ENCODE results near the gene CCNJL. TPM values are rescaled to one million over a fixed set of nuclear protein-coding genes. Genes with fewer than 3 reads are reported as not detected.

CCNJL gene
- total RNA-seq, 4 donors from 2014 or later = under 0.01 to 5.8 (median 2.6) TPM; not detected in 1

DNA sequence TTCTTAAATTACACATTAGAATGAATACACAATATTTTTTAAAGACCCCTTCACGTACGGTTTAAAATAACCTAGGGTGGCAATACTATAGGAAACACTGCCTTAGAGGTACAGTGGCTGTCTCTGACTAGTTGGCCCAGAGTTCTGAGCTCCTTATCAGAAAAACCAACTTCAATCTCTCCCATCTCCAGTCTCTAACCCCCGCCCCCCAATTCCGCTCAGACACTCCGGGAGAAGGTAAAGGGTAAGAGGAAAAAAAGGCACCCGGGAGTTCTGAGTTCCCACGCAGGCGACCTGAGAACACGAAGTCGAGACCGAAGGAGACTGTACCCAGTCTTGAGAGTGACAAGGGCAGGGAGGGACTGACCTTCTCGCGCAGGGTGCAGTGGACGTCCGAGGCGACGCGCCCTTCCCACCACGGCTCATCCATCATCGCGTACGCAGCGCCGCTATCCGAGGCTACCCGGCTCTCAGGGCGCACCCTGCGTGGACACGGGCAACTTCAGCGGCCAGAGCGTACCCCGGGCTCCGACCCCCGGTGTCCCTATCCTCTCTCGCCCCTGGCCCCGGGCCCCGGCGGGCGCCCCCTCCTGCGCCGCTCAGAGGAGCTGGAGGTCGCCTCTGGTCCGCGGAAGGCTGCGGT is 752 bp downstream of the CCNJL start:
- Histone ChIP-seq H3K27ac (no peak overlapping the region), H3K4me1 (no peaks in the 10 kb centered on the region)

DNA sequence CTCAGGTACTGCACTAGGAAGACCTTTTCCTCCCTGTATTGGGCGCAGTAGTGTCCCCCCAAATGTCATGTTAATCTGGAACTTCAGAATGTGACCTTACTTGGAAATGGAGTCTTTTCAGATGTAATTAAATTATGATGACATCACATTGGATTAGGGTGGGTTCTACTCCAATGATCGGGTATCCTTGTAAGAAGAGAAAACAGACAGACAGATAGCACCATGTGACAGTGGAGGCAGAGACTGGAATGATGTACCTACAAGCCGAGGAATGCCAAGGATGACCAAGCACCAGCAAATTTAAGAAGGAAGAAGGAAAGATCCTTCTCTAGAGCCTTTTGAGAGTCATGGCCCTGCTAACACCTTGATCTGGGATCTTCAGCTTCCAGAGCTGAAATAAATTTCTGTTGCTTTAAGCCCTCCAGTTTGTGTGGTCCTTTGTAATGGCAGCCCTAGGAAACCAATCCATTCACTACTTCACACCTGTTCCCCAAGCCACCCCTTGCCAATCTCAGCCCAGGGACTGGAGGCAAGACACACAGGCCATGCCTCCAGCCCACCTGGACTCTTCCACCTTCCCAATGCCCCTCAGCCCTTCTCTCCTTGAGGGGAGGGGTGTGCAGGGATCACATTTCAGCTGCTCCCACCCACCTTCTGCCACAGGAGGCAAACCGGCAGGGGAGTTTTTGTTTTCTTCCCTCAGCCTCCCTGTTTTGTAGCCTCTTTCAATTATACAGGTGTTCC is 1.6 kb downstream of the CCNJL start:
- no peak for TF ChIP-seq POLR2A (IDR thresholded peaks at IDR 0.05)
- TF ChIP-seq, protein P1, sequence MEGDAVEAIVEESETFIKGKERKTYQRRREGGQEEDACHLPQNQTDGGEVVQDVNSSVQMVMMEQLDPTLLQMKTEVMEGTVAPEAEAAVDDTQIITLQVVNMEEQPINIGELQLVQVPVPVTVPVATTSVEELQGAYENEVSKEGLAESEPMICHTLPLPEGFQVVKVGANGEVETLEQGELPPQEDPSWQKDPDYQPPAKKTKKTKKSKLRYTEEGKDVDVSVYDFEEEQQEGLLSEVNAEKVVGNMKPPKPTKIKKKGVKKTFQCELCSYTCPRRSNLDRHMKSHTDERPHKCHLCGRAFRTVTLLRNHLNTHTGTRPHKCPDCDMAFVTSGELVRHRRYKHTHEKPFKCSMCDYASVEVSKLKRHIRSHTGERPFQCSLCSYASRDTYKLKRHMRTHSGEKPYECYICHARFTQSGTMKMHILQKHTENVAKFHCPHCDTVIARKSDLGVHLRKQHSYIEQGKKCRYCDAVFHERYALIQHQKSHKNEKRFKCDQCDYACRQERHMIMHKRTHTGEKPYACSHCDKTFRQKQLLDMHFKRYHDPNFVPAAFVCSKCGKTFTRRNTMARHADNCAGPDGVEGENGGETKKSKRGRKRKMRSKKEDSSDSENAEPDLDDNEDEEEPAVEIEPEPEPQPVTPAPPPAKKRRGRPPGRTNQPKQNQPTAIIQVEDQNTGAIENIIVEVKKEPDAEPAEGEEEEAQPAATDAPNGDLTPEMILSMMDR (IDR thresholded peaks at IDR 0.05) = no peak
- H3K9me3 ChIP-seq = no peaks in the 10 kb centered on the region
- no peaks in the 10 kb centered on the region for H3K27me3 ChIP-seq
- intact Hi-C loops (cut with DNase I; ENCODE audit: low total_unique reads) = no loop called here
- no peak for DNase-seq
- no peaks in the 10 kb centered on the region for H3K4me1 ChIP-seq
- no peak overlapping the region for H3K4me3 ChIP-seq
- H3K36me3 ChIP-seq = no peaks in the 10 kb centered on the region
- no peak overlapping the region for H3K27ac ChIP-seq

More for the DNA sequence above, 752 bp downstream of the CCNJL start:
- Histone ChIP-seq H3K4me3 (peak overlapping the region; percentile 42 to 58), H3K27me3 (no peaks in the 10 kb centered on the region), H3K36me3 (no peaks in the 10 kb centered on the region), H3K9me3 (no peaks in the 10 kb centered on the region)
- TF ChIP-seq, protein P1 (IDR thresholded peaks at IDR 0.05) = no peak
- no peak for TF ChIP-seq POLR2A (IDR thresholded peaks at IDR 0.05)
- intact Hi-C loops (cut with DNase I; ENCODE audit: low total_unique reads) = no loop called here
- DNase-seq = peak in 1 of 2 donors; percentile 18

DNA sequence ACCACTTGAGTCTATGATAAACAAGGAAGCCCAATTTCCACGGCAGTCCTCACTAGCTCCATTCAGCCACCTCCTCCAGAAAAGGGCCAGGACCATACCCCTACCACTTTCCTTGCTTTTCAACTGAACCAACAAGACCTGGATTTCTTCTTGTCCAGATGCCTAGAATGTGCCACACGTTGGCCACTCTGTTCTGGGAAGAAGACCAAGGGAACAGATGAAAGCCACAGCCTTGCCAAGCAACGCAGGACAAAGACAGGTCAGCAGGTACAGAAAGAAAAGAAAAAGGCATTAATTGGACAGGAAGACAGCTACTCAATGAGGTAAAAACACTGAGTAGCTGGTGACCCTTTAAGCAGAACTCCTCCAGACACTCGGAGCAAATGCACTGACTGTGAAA is 2.2 kb downstream of the CCNJL start:
- no peaks in the 10 kb centered on the region for H3K27me3 ChIP-seq
- intact Hi-C loops (cut with DNase I; ENCODE audit: low total_unique reads) = no loop called here
- DNase-seq = no peak
- TF ChIP-seq, protein P1 (IDR thresholded peaks at IDR 0.05) = no peak
- no peak for TF ChIP-seq POLR2A (IDR thresholded peaks at IDR 0.05)
- H3K9me3 ChIP-seq = no peaks in the 10 kb centered on the region
- H3K27ac ChIP-seq = no peak overlapping the region
- H3K4me3 ChIP-seq = no peak overlapping the region
- H3K36me3 ChIP-seq = no peaks in the 10 kb centered on the region
- no peaks in the 10 kb centered on the region for H3K4me1 ChIP-seq

DNA sequence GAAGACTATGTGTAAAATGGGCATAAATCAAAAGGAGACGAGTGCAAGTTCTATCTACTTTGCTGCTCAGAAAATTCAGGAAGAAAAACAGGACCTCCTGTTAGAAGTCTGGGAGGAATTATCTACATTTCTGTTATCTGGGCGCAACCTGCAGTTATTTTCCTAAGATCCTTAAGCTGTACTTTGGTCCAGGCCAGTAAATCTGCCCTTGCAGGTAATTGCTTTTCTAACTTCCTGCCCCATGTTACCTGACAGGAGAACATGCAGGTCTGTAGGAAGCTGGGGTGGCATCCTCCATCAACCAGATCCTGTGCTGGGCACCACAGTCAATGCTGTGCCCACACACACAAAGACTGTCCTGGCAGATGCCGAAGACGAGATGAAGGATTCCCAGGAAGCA is 5.7 kb downstream of the CCNJL start:
- Histone ChIP-seq H3K27ac (no peak overlapping the region), H3K27me3 (no peaks in the 10 kb centered on the region), H3K36me3 (no peaks in the 10 kb centered on the region), H3K4me3 (no peak overlapping the region), H3K9me3 (no peaks in the 10 kb centered on the region), H3K4me1 (no peaks in the 10 kb centered on the region)
- intact Hi-C loops (cut with DNase I; ENCODE audit: low total_unique reads) = no loop called here
- TF ChIP-seq POLR2A (IDR thresholded peaks at IDR 0.05) = no peak
- TF ChIP-seq, protein P1 (IDR thresholded peaks at IDR 0.05) = no peak
- no peak for DNase-seq

DNA sequence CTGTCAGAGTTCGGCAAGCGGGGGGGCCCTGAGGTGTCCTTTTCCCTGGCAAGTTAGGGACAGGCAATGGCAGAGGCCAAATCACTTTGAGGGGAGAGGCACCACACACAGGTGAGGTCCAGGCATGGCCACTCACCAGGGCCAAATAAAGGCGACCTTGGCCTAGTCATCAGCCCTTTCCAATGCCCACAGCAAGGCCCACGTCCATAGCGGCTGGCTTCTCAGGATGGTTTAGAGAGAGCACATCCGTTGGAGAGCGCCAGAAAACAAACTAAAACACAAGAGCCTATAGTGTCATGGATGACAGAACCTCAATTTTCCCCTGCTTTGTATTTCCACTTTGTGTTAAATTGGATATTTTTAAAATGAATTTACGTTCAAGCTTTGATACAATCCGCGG is 7.0 kb downstream of the CCNJL start:
- Histone ChIP-seq H3K4me3 (no peak overlapping the region), H3K4me1 (no peaks in the 10 kb centered on the region), H3K27me3 (no peaks in the 10 kb centered on the region), H3K36me3 (no peaks in the 10 kb centered on the region), H3K9me3 (no peaks in the 10 kb centered on the region), H3K27ac (no peak overlapping the region)
- TF ChIP-seq POLR2A (IDR thresholded peaks at IDR 0.05) = no peak
- TF ChIP-seq, protein P1 (IDR thresholded peaks at IDR 0.05) = no peak
- intact Hi-C loops (cut with DNase I; ENCODE audit: low total_unique reads) = no loop called here
- DNase-seq = no peak

Measured in uterus (tissue), 4 donors.